GM19397 (cell line): ENCODE data around the gene MRPL34.

Source experiments
- ATAC-seq: cut with Tn5 transposase; IDR thresholded peaks from one replicate; pipeline ENCODE4 v1.9.1; 2021; ENCODE audit warnings: mild to moderate bottlenecking, moderate library complexity; ENCODE audit not compliant: unreplicated experiment

MRPL34 gene

DNA sequence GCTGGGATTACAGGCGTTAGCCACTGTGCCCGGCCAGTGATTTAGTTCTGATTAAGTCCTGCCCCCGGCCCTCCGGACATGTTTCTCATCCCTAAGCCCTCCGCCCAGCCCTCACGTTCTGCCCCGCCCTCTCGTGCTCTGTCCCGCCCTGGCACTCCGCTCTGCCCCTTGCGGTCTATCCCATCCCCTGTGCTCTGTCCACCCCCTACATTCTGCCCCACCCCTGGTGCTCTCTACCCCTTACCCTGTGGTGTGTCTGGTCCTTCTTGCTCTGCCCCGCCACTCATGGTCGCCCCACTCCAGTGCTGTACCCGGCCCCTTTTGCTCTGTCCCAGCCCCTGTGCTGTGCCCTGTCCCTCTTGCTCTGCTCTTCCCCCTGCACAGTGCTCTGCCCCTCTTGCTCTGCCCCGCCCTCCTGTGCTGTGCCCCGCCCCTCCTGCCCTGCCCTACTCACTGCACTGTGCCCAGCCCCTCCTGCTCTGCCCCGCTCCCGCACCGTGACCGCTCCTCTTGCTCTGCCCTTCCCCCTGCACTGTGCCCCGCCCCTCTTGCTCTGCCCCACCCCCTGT lies 34.7 kb downstream of the MRPL34 start:
- ATAC-seq = no peak

DNA sequence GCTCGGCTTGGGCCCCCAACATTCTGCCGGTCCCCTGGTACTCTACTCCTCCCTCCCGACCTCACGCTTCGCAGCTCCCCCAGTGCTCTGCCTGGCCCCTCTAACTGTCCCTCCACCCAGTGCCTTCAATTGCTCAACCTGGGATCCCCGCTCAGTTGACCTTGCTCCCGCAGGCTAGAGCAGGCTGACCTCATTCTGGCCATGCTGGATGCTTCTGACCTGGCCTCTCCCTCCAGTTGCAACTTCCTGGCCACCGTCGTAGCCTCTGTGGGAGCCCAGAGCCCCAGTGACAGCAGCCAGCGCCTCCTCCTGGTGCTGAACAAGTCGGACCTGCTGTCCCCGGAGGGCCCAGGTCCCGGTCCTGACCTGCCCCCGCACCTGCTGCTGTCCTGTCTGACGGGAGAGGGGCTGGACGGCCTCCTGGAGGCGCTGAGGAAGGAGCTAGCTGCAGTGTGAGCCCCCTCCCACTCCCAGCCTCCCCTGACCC lies 35.2 kb downstream of the MRPL34 start:
- no peak for ATAC-seq

DNA sequence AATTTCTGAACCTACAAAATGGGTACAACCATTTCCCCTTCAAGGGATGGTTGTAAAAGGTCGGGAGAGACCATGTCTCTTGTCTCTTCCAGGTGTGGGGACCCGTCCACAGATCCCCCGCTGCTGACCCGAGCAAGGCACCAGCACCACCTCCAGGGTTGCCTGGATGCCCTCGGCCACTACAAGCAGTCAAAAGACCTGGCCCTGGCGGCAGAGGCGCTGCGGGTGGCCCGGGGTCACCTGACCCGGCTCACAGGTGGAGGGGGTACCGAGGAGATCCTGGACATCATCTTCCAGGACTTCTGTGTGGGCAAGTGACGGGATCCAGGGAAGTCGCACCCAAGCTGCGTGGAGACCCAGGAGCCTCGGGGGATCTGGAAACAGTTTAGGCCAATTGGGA lies 35.7 kb downstream of the MRPL34 start:
- no peak for ATAC-seq

DNA sequence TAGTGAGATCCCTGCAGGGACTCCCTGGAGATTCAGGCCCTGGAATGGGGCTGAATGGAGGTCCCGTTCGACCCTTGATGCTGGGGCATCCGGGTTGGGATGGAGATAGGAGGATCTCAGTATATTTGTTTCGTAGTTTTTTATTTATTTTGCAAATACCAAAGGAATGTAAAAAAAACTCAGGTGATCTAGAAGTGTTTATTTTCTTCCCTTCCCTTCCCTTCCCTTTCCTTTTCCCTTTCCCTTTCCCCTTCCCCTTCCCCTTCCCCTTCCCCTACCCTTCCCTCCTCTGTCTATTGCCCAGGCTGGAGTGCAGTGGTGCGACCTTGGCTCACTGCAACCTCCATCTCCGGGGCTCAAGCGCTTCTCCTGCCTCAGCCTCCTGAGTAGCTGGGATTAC lies 36.2 kb downstream of the MRPL34 start:
- ATAC-seq = no peak

DNA sequence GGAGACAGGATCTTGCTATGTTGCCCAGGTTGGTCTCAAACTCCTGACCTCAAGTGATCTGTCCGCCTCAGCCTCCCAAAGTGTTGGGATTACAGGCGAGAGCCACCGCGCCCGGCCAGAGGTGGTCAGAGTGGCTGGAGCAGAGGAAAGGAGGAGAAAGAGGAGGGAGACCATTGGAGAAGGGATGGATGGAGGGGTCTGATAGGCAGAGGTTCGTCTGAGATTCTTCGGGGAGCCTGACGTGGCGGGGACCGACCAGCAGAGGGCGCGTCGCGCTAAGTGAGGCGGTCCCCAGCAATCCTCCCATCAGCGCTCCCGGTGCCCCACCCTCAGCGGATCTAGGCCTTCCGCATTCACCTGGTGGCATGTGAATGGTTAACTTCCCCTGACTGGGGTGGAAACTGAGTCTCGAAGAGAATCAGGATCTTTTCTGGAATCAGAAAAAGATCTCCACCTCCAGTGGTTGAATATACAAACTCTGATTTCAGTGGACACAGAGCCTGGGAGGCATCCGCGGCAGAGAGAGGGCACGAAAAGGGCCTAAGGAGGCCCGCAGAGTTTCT lies 40.5 kb downstream of the MRPL34 start:
- no peak for ATAC-seq

DNA sequence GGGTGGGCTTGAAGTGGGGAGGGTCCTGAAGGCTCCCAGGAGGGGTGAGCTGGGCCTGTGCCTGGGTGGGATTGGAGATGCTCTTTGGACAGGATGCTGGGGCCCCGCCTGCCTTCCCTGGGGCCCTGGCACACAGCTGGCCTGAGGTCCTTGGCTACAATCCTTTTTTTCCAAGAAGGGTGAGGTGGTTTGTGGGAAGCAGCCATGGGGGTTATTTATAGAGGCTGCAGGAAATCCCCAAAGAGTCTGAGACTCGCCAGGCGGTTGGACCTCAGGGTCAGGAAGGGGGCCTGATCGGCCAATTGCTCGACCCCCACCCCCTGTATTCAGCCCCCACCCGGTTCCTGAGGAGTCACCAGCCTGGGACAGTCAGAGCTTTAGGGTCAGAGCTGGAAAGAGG lies 41.7 kb downstream of the MRPL34 start:
- ATAC-seq = no peak

DNA sequence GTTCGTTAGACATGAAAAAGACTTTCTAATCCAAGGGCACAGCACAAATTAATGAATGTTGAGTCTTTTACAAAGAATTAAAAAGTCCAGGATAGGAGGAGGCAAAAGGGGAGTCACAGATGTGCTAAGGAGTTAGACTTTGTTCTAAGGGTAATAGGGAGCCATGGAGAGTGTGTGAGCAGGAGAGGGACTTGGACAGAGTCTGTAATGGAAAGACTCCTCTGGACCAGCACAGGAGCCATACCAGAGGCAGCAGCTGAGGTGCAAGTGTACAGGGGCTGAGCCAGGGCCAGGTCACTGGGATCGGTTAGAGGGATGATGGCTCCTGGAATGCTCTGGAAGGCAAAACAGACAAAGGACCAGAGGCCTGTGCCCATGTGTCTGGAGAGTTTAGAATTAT lies 42.2 kb downstream of the MRPL34 start:
- no peak for ATAC-seq

DNA sequence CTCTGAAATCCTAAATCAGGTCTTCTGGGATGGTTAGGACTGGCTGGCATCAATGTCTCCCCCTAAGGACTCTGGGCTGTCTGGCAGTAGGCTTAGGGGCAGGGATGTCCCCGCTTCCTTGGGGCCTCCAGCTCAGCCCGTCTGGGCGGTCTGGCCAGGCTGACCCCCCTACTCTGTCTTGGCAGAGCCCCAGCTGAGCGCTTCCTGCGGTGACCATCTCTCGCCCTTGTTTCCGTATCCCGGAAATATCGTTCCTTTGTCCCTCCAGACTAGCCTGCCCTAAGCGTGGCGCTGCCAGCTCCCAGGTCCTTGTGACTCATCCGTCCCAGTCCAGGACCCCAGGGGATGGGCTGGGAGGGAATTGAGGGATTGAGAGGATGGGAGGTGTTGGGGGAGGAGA lies 43.0 kb downstream of the MRPL34 start:
- ATAC-seq = no peak

DNA sequence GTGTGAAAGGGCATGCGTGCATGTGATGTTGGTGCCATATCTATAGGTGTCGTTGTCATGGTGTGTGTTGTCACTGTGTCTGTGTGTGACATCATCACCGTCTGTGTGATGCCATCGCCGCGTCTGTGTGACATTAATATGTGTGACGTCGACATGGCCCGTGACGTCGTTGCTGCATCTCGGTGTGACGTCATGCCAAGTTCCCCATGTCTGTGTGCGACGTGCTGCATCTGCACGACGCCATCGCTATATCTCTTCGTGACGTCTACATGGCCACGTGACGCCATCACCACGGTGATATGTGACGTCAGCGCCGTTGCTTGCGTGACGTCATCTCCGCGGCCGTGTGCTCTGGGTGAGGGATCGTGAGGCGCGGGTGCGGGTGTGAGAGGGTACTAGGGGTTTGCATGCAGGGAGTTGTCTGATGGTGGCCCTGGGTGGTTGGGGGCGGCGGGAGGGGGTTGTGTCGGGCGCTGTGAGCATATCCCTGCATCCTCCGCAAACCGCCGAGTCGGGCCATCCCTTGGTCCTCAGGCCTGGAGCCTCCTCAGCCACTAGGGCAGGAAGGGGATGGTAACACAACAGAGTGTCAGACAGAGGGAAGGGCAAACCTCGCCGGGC lies 46.3 kb downstream of the MRPL34 start:
- no peak for ATAC-seq

DNA sequence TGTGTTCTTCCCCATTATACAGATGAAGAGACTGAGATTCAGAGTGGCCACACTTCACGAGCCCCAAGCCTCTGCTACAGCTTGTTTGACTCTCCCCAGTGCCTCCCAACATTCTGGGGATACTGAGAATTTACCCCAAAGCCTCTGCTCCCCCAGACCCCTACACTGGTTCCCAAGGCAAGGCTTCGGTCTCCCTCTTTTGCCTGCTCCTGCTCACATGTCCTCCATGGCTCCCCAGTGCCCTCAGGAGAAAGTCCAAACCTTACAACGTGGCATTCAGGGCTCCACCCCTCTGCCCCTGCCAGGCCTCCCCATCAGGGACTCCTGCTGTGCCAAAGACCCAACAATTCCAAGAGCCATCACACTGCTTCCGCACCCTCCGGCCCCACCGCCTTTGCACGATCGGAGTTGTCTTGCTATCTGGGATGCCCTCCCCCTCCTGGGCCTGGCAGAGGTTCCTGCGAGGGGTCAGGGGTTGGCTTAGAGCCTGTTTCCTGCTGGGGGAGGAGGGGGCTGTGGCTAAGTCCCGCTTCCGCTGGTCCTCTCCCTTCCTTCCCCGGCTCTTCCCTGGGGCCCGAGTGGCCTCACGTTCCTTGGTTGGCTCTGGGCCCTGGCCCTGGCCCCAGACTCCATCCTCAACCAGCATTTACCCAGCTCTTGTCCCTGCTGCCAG lies 47.1 kb downstream of the MRPL34 start:
- ATAC-seq = no peak

DNA sequence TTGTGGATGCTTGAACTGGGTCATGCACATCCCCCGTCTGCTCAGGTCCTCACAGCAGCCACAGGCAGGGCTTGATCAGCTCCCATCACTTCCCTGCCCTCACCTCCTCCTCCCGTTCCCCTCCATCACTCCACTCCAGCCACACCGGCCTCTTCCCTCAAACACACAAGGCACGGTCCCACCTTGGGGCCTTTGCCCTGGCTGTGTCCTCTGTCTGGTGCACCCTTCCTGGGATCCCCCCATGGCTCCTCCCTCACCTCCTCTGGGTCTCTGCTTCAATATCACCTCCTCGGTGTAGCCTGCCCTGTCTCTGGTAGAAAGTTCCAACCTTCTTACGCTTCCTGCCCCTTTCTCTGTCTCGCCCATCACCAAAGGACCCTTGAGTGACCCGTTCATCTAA lies 47.7 kb downstream of the MRPL34 start:
- ATAC-seq = no peak
